PFSK-1 (cell line): ENCODE measurements around the gene MGST2.

Experiments used
- FOXP2 ChIP-seq: optimal IDR thresholded peaks from 2 replicates; pipeline ENCODE3; 2011; ENCODE audit warnings: borderline replicate concordance, control low read depth, inconsistent platforms; ENCODE audit not compliant: insufficient read depth; ENCODE audit errors: extremely low read length, extremely low read depth
- POLR2AphosphoS5 ChIP-seq: IDR thresholded peaks from 2 replicates; pipeline ENCODE4 v1.6.1; 2012; ENCODE audit warnings: low read depth, mild to moderate bottlenecking, control low read depth, low read length, moderate library complexity
- SIN3A ChIP-seq: IDR thresholded peaks from 2 replicates; pipeline ENCODE4 v1.6.1; 2012; ENCODE audit warnings: mild to moderate bottlenecking, low read length, moderate library complexity, borderline replicate concordance; ENCODE audit not compliant: insufficient read depth
- TAF1 ChIP-seq: IDR thresholded peaks from 2 replicates; pipeline ENCODE4 v1.6.1; 2012; ENCODE audit warnings: low read length, control low read depth, borderline replicate concordance; ENCODE audit not compliant: insufficient read depth
- TF ChIP-seq, protein P1 (sequence below), 2 experiments: IDR thresholded peaks; 2 replicates each; pipeline versions ENCODE4 v1.6.1 to v1.8.0; 2011 to 2012; ENCODE audit warnings: low read depth in 2 of 2, low read length in 2 of 2, control low read depth in 1 of 2, inconsistent platforms in 1 of 2, mild to moderate bottlenecking in 1 of 2, moderate library complexity in 1 of 2; ENCODE audit not compliant: insufficient read depth in 1 of 2

Gene MGST2

DNA sequence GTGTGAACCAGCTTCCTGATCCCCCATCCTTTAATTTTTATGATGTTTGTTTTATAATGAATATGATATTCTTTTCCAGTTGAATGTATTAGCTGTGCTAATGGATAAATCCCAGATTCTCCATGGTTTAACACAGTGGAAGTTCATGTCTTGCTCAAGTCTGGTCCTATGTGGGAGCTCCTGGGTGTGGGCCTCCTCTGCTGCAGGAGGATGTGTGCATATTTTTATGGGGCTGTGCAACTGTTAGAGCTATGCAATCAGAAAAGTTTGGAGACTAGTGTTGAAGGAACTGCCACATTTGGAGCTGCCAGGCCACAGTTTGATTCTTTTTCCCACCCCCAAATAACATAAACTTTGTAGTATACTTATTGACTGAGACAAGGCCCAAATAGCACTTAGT is 24.8 kb downstream of the MGST2 start:
- TF ChIP-seq SIN3A = no peak
- no peak for TF ChIP-seq POLR2AphosphoS5
- no peak for TF ChIP-seq FOXP2
- no peak for TF ChIP-seq TAF1
- TF ChIP-seq, protein P1, sequence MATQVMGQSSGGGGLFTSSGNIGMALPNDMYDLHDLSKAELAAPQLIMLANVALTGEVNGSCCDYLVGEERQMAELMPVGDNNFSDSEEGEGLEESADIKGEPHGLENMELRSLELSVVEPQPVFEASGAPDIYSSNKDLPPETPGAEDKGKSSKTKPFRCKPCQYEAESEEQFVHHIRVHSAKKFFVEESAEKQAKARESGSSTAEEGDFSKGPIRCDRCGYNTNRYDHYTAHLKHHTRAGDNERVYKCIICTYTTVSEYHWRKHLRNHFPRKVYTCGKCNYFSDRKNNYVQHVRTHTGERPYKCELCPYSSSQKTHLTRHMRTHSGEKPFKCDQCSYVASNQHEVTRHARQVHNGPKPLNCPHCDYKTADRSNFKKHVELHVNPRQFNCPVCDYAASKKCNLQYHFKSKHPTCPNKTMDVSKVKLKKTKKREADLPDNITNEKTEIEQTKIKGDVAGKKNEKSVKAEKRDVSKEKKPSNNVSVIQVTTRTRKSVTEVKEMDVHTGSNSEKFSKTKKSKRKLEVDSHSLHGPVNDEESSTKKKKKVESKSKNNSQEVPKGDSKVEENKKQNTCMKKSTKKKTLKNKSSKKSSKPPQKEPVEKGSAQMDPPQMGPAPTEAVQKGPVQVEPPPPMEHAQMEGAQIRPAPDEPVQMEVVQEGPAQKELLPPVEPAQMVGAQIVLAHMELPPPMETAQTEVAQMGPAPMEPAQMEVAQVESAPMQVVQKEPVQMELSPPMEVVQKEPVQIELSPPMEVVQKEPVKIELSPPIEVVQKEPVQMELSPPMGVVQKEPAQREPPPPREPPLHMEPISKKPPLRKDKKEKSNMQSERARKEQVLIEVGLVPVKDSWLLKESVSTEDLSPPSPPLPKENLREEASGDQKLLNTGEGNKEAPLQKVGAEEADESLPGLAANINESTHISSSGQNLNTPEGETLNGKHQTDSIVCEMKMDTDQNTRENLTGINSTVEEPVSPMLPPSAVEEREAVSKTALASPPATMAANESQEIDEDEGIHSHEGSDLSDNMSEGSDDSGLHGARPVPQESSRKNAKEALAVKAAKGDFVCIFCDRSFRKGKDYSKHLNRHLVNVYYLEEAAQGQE (IDR thresholded peaks at IDR 0.05; ENCODE audit: insufficient read depth in 1 of 2, low read depth in 2 of 2, low read length in 2 of 2) = no peak

DNA sequence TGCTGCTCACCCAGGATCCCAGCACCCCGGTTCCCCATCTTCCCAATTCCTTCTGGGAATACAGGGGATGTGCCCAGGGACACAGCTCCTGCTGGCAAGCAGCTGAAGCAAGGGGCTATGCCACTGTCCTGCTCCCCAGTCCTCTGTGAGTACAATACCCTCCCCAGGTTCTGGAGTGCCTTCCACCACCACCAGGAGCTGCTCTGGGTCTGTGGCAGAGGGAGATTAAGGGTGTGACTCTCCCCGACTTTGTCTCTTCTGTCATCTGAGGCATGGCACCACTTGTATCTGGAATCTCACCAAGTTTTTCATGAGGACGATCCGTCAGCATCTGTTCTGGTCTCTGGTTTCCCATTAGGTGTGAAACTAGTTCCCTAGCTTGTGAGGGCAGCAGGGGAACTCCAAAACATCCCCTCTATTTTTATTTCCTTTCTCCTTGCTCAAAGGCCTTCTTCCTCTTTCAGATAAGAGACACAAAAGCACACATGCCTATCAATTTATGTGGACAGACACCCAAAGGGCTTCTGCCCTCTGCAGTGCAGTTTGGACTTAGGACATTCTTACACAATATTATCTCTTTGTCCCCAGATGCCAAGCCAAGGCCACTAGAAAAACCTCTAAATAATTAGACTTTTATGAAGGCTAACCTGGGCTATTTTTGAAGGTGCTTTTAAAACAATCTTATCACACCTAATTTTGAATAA is 26.8 kb downstream of the MGST2 start:
- TF ChIP-seq FOXP2 (no peak), SIN3A (no peak), POLR2AphosphoS5 (no peak), TAF1 (no peak)
- TF ChIP-seq, protein P1 (IDR thresholded peaks at IDR 0.05; ENCODE audit: insufficient read depth in 1 of 2, low read depth in 2 of 2, low read length in 2 of 2) = no peak

DNA sequence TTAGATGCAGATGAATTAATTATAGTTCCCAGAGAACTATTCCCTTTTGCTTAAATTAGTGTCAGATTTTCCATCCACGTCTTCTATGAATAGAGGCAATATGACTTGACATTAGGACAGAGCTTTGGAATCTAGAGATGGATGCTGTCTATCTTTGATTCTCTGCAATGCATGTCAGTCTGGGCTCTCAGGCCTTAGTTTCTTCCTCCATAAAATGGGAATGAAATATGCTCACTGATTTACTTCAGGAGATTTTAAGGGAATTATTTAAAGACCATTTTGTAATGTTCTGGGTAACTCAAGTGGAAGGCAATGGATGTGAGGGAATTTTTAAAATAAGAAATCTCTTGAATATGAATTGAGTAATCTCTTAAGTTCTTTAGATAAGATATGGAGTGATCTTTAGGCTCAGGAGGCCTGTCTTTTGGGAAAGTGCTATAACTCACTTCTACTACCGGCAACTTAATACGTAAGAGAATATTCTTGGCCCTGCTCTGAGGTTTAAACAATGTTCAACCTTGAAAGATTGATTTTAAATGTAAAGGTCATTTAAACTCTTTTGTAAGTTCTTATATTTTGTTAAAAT is 29.0 kb downstream of the MGST2 start:
- TF ChIP-seq FOXP2 = no peak
- TF ChIP-seq SIN3A = no peak
- no peak for TF ChIP-seq POLR2AphosphoS5
- TF ChIP-seq, protein P1 (IDR thresholded peaks at IDR 0.05; ENCODE audit: insufficient read depth in 1 of 2, low read depth in 2 of 2, low read length in 2 of 2) = no peak
- no peak for TF ChIP-seq TAF1

DNA sequence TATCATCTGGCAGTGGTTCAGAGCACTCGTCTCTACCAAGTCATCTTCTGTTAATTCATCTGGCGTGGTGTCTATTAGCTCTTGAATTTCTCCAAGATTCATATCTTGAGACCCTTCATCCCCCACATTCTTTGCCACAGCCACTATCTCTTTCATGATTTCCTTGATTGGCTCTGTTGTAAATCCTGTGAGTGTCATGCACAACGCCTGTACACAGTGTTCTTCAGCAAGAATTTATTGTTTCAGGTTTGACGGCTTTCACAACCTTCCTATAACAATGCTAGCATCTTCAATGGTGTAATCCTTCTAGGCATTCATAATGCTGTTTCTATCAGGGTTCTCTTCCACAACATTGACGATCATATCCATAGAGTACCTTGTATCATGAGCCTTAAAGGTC is 30.9 kb downstream of the MGST2 start:
- TF ChIP-seq FOXP2 (no peak), SIN3A (no peak), TAF1 (no peak), POLR2AphosphoS5 (no peak)
- TF ChIP-seq, protein P1 (IDR thresholded peaks at IDR 0.05; ENCODE audit: insufficient read depth in 1 of 2, low read depth in 2 of 2, low read length in 2 of 2) = no peak
